Endodermal cell (in vitro differentiated cells): Measurements from ENCODE around the gene CXCL8. TPM values are rescaled to one million over a fixed set of nuclear protein-coding genes. Genes with fewer than 3 reads are reported as not detected.

Experiments used
- DNase-seq: peaks from one replicate; pipeline ENCODE4 v3.0.0-alpha.2; 2017
- H3K27ac ChIP-seq: 2 replicates; pipeline ENCODE4 v1.5.1; 2013; ENCODE audit warnings: mild to moderate bottlenecking, low read depth, low read length, moderate library complexity
- H3K27me3 ChIP-seq: 2 replicates; pipeline ENCODE4 v1.6.1; 2013; ENCODE audit warnings: mild to moderate bottlenecking, low read length, moderate library complexity; ENCODE audit not compliant: insufficient read depth, control insufficient read depth, poor library complexity, severe bottlenecking
- H3K36me3 ChIP-seq: 2 replicates; pipeline ENCODE4 v1.7.0; 2013; ENCODE audit warnings: mild to moderate bottlenecking, low read length, moderate library complexity; ENCODE audit not compliant: control insufficient read depth, insufficient read depth
- H3K4me1 ChIP-seq: one replicate; pipeline ENCODE4 v1.7.0; 2013; ENCODE audit warnings: low read length; ENCODE audit not compliant: control insufficient read depth, insufficient read depth
- H3K4me3 ChIP-seq: 2 replicates; pipeline ENCODE4 v1.5.1; 2013; ENCODE audit warnings: mild to moderate bottlenecking, low read length, moderate library complexity
- H3K9ac ChIP-seq: 2 replicates; pipeline ENCODE4 v1.6.1; 2013; ENCODE audit warnings: mild to moderate bottlenecking, low read length, moderate library complexity; ENCODE audit not compliant: poor library complexity, severe bottlenecking; ENCODE audit errors: extremely low read depth
- H3K9me3 ChIP-seq: 2 replicates; pipeline ENCODE4 v1.6.1; 2013; ENCODE audit warnings: mild to moderate bottlenecking, low read length, moderate library complexity; ENCODE audit not compliant: control insufficient read depth
- H3K27ac Mint-ChIP-seq: 2 replicates; pipeline ENCODE4 v1.8.0; 2020; ENCODE audit warnings: mixed read lengths
- H3K27me3 Mint-ChIP-seq: 2 replicates; pipeline ENCODE4 v1.8.0; 2021; ENCODE audit warnings: mild to moderate bottlenecking, mixed read lengths; ENCODE audit not compliant: insufficient read depth
- H3K36me3 Mint-ChIP-seq: 2 replicates; pipeline ENCODE4 v1.8.0; 2020; ENCODE audit warnings: low read depth, mixed read lengths
- H3K4me1 Mint-ChIP-seq: 2 replicates; pipeline ENCODE4 v1.8.0; 2020; ENCODE audit warnings: mixed read lengths
- H3K4me3 Mint-ChIP-seq: 2 replicates; pipeline ENCODE4 v1.8.0; 2020; ENCODE audit warnings: mild to moderate bottlenecking, moderate library complexity, mixed read lengths
- H3K9me3 Mint-ChIP-seq: 2 replicates; pipeline ENCODE4 v1.8.0; 2020; ENCODE audit warnings: mild to moderate bottlenecking, mixed read lengths
- WGBS, 2 experiments: methylation state at CpG; one replicate each; pipeline versions ENCODE4 v1.1.5 to v1.1.7; 2013; ENCODE audit warnings: missing lambda C conversion rate in 2 of 2, mixed read lengths in 1 of 2; ENCODE audit not compliant: insufficient coverage in 1 of 2, insufficient read length in 1 of 2; 5-methylcytosine and 5-hydroxymethylcytosine counted together
- total RNA-seq, 2 donors: library from RNA; stranded (reverse); fragmentation: NEBNext Ultra II Directional in 1 of 2; extraction: Animal tissue kit (Norgen Biotek cat#: 25700) in 1 of 2; gene quantifications; 2 replicates in 1 of 2; 3 replicates in 1 of 2; pipeline ENCODE4 v1.2.1, GENCODE V29; 2021
- TF ChIP-seq, protein P1 (sequence below): fragments of 200-600 bp; sonication (generic); conservative IDR thresholded peaks from 2 replicates; pipeline ENCODE4 v1.5.0; 2021; ENCODE audit warnings: antibody characterized with exemption, mild to moderate bottlenecking

CXCL8 gene
- total RNA-seq, 2 donors from 2014 or later = not detected

DNA sequence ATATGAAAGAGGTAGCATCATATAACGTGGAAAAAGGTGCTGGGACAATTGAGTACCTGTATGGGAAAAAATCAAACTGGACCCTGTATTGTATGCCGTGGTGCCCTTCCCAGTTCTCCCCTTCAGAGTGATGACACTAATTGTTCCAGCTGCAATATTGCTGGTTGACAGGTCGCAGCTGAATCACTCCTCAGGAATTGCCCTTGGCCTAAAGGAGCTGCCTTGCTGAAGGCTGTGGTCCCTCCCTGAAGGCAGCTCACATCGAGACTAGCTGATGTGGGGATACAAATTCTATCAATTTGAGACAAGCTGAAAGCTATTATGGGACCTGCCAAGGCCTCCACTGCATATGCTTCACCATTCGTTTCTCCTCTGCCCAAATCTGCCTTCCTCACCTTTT lies 39.3 kb upstream of the CXCL8 start:
- TF ChIP-seq, protein P1, sequence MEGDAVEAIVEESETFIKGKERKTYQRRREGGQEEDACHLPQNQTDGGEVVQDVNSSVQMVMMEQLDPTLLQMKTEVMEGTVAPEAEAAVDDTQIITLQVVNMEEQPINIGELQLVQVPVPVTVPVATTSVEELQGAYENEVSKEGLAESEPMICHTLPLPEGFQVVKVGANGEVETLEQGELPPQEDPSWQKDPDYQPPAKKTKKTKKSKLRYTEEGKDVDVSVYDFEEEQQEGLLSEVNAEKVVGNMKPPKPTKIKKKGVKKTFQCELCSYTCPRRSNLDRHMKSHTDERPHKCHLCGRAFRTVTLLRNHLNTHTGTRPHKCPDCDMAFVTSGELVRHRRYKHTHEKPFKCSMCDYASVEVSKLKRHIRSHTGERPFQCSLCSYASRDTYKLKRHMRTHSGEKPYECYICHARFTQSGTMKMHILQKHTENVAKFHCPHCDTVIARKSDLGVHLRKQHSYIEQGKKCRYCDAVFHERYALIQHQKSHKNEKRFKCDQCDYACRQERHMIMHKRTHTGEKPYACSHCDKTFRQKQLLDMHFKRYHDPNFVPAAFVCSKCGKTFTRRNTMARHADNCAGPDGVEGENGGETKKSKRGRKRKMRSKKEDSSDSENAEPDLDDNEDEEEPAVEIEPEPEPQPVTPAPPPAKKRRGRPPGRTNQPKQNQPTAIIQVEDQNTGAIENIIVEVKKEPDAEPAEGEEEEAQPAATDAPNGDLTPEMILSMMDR = no peak
- Mint-ChIP-seq H3K27ac (no peak overlapping the region), H3K4me3 (no peak overlapping the region), H3K36me3 (no peaks in the 10 kb centered on the region), H3K27me3 (no peaks in the 10 kb centered on the region), H3K4me1 (no peaks in the 10 kb centered on the region), H3K9me3 (no peaks in the 10 kb centered on the region)
- WGBS, 2 experiments = 85 to 92% methylated on average over 4 to 5 of the region's 5 CpGs
- Histone ChIP-seq H3K27ac (no peak overlapping the region), H3K27me3 (no peaks in the 10 kb centered on the region), H3K4me3 (no peak overlapping the region), H3K36me3 (no peaks in the 10 kb centered on the region), H3K9ac (no peak overlapping the region), H3K4me1 (no peaks in the 10 kb centered on the region), H3K9me3 (no peaks in the 10 kb centered on the region)
- no peak for DNase-seq

- Mint-ChIP-seq H3K4me3 (no peak overlapping the region), H3K4me1 (no peaks in the 10 kb centered on the region), H3K27ac (no peak overlapping the region), H3K36me3 (no peaks in the 10 kb centered on the region), H3K9me3 (no peaks in the 10 kb centered on the region), H3K27me3 (no peaks in the 10 kb centered on the region)
- Histone ChIP-seq H3K27me3 (no peaks in the 10 kb centered on the region), H3K4me1 (no peaks in the 10 kb centered on the region), H3K27ac (no peak overlapping the region), H3K9me3 (no peaks in the 10 kb centered on the region), H3K9ac (no peak overlapping the region), H3K36me3 (no peaks in the 10 kb centered on the region), H3K4me3 (no peak overlapping the region)
- TF ChIP-seq, protein P1 = no peak
- no peak for DNase-seq
- 94 to 100% methylated on average over 2 of the region's 2 CpGs for WGBS, 2 experiments
Measured at GRCh38 chr4:73702796-73703287, 37.5 kb upstream of the CXCL8 start.

GRCh38 chr4:73703320-73703719 lies 37.0 kb upstream of the CXCL8 start:
- H3K9me3 Mint-ChIP-seq = no peaks in the 10 kb centered on the region
- H3K27ac Mint-ChIP-seq = no peak overlapping the region
- no peaks in the 10 kb centered on the region for H3K36me3 Mint-ChIP-seq
- H3K4me1 ChIP-seq = no peaks in the 10 kb centered on the region
- H3K27me3 ChIP-seq = no peaks in the 10 kb centered on the region
- H3K4me1 Mint-ChIP-seq = no peaks in the 10 kb centered on the region
- H3K9ac ChIP-seq = no peak overlapping the region
- DNase-seq = no peak
- no peaks in the 10 kb centered on the region for H3K9me3 ChIP-seq
- TF ChIP-seq, protein P1 = no peak
- no peaks in the 10 kb centered on the region for H3K36me3 ChIP-seq
- WGBS, 2 experiments = 89 to 90% methylated on average over 1 of the region's 1 CpG
- no peak overlapping the region for H3K27ac ChIP-seq
- H3K4me3 ChIP-seq = no peak overlapping the region
- no peaks in the 10 kb centered on the region for H3K27me3 Mint-ChIP-seq
- no peak overlapping the region for H3K4me3 Mint-ChIP-seq
